Erythroblast (primary cell): ENCODE measurements around the gene RB1.

Source experiments
- GATA1 ChIP-seq: IDR thresholded peaks from 2 replicates; pipeline ENCODE4 v1.6.1; 2011; ENCODE audit warnings: low read depth, mild to moderate bottlenecking, control low read depth, low read length, moderate library complexity
- POLR2A ChIP-seq: IDR thresholded peaks from 2 replicates; pipeline ENCODE4 v1.6.1; 2011; ENCODE audit warnings: mild to moderate bottlenecking, low read length

GRCh38 chr13:48402325-48402932 is 98.9 kb downstream of the RB1 start:
- TF ChIP-seq POLR2A: no peak
- no peak for TF ChIP-seq GATA1
